CD4-positive, alpha-beta T cell treated with Interleukin-17A for 4 hours (primary cell): Measurements from ENCODE around the gene C1orf216.
"Not testable (repeated sequence)": the region's sequence is repeated elsewhere in the genome, so short reads cannot be mapped to it uniquely, and the experiment has no call there.

Source experiments
- DNase-seq: peaks from one replicate; pipeline ENCODE4 v3.0.0-alpha.2; 2020; ENCODE audit warnings: mixed read lengths

The C1orf216 gene

DNA sequence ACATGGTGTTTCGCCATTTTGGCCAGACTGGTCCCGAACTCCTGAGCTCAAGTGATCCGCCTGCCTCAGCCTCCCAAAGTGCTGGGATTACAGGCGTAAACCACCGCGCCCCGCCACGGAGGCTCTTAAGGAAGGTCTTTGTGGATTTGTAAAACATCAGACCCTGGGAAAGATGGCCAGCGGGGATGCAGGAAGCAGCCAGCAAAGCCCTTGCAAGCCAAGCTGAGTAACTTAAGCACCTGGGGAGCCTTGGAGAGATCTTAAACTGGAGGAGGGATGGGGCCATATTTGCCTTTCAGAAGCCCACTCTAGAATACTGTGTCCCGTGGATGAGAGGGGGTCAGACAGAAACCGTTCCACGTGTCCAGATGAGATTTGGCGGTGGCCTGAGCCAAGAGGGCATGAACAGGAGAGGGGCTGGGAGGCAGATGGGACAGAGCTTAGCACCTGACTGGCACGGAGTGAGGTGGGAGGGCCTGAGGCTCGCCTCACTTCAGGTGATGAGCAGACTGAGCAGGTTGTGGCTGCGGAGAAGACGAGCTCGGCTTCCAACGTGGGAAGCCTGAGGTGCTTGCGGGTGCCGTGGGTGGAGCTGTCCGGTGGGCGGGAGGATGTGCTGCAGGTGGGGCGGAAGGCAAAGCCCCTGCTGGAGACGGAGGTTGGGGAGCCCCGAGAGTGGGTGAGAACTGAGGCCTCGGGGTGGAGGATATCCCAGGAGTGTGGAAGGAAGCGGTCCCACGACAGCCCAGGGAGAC lies 11.7 kb downstream of the C1orf216 start:
- peak; percentile 47 for DNase-seq

DNA sequence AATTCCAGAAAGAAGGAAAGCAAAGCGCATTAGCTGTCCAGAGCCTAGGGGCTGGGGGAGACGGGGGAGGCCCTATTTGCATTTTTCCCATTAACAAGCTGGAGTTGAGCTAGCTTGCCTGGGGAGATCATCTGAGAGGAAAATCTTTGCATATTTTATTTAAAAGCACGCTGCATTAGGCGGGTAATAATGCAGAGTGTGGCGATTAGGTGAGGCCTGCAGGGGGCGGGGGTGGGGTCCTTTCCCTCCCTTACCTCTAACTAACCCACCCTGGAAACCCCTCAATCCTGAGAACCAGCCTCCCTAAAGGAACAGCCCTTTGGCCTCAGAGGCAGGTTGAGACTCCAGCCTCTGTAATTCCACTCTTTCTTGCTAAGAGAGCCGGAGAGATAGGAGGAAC lies 16.2 kb downstream of the C1orf216 start:
- DNase-seq, result no peak

DNA sequence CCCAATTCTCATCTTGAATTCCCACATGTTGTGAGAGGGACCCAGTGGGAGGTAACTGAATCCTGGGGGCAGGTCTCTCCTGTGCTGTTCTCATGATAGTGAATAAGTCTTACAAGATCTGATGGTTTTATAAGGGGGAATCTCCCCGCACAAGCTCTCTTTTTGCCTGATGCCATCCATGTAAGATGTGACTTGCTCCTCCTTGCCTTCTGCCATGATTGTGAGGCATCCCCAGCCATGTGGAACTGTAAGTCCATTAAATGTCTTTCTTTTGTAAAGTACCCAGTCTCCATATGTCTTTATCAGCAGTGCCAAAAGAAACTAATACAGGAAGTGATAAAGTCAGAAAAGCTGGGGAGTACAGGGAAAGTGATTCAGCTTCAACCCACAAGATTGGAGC lies 19.5 kb downstream of the C1orf216 start:
- DNase-seq, result not testable (repeated sequence)

DNA sequence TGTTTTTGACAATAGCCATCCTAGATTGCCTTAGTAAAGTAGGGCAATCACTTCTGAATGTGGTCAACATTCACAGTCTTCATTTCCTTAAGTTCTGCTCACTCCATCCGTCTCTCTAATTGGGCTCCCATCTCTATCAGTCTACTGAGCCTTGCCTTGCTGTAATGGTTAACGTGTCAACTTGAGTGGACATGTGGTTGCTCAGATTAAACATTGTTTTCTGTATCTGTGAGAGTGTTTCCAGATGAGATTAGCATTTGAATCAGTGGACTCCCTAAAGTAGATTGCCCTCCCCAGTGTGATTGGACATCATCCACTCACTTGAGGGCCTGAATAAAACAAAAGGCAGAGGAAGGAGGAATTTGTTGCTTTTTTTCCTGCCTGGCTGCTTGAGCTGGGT lies 26.4 kb downstream of the C1orf216 start:
- DNase-seq, result no peak

DNA sequence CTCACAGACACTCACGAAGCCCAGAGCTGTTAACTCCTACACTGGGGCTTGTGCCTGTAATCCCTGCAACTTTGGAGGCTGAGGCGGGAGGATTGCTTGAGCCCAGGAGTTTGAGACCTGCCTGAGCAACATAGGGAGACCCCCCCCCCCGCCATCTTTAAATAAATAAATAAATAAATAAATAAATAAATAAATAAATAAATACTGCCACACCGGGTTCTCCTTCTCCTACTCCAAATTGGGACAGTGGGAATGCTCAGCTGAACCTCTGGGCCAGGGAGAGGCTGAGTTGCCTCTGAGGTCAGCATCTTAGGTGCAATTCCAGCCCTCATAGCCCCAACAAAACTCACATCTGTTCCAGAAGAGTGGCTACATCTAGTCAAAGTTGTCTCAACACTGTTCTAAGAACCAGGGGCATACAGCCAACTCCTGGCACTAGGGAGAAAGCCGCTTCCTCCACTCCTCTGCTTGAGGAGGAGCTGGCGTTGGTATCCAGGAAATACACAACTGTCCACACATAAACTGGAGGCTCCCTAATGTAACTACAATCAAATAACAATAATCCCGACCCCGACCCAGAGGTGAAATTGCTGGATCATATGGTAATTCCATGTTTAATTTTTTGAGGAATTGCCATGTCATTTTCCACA lies 27.0 kb downstream of the C1orf216 start:
- DNase-seq, result no peak

DNA sequence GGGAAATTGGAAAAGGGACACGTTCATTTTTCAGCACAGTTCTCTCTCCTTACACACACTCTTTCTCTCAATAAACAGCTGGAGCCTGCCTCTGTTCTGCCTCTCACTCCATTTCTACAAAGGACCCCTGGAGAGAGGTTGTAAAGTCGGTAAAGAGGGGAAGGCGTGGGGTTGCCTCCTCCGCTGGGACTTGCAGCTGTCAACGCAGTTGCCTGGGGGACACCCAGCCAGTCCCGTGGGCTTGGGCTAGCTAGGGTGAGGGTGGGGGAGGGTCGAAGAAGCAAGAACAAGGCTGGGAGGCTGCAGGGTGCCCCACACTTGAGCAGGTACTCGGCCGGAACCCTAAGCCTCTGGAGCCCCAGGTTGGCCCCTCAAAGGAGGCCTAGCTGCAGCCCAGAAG lies 27.6 kb downstream of the C1orf216 start:
- DNase-seq, result no peak

DNA sequence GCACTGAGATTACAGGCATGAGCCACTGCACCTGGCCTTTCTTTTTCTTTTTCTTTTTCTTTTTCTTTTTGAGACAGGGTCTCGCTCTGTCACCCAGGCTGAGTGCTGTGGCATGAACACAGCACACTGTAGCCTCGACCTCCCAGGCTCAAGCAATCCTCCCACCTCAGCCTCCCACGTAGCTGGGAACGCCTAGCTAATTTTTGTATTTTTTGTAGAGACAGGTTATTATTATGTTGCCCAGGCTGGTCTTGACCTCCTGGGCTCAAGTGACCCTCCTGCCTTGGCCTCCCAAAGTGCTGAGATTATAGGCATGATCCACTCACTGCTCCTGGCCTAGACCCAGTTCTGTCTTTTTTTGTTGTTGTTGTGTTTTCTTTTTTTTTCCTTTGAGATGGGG lies 28.6 kb downstream of the C1orf216 start:
- DNase-seq, result not testable (repeated sequence)

DNA sequence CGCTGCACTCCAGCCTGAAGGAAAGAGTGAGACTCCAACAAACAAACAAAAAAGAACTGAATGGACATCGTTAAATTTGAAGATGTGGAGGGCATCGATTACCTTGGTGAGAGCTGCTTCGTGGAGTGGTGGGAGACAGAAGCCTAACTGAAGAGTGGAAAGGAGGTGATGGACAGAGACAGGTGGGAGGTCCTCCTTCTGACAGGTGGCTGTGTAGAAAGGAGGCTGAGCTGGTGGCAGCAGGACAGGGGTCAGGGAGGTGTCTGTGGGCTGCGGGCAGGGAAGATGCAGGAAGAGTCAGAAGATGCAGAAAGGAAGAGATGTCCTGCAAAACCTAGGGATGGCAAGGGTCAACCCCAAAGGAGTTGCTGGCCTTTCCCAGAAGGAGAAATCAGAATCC lies 30.5 kb downstream of the C1orf216 start:
- no peak for DNase-seq

DNA sequence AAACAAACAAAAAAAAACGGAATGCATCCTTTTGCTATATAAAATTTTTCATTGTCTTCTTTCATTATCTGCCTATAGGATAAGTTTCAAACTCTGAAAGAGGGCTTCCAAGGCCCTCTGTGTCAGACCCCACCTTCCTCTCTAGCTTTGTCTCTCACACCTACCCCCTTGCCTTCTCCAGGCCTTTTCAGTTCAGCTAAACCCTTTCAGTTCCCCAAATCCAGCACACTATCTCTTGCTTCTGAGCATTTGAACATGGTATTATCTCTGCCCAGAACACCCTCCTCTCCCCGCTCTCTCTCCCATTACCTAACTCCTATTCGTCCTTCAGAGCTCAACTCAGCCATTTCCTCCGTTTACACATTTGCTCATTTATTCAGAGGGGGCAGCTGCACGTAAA lies 35.7 kb downstream of the C1orf216 start:
- no peak for DNase-seq

DNA sequence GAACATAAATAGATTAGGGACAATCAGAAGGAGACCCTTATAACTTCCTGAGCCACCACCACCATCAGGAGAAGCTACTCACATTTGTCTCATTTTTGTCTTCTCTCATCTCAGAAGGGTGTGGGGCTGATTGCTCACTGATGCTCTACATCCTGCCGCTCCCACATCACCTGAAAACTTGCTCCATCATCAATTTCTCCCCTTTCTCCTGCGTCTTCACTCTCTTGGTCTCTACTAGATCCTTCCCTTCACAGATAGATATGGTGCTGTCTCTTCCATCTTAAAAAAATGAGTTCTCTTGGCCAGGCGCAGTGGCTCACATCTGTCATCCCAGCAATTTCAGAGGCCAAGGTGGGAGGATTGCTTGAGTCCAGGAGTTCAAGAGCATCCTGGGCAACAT lies 38.4 kb downstream of the C1orf216 start:
- DNase-seq, result no peak

DNA sequence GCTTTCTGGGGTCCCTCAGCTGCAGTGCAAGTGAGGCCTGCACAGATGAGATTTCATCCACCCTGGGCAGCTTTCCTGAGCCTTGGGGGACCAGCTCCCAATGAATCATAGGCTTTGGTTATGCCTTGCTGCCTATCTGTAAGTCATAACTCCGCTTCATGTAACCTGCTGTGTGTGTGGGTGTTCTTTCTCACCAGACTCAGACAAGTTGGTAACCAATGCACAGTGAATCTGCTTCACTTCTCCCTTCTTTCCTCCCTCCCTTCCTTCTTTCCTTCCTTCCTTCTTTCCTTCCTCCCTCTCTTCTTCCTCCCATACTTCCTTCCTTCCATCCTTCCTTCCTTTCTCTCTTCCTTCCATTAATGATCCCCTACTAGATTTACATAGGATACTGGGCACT lies 42.9 kb downstream of the C1orf216 start:
- DNase-seq, result no peak

DNA sequence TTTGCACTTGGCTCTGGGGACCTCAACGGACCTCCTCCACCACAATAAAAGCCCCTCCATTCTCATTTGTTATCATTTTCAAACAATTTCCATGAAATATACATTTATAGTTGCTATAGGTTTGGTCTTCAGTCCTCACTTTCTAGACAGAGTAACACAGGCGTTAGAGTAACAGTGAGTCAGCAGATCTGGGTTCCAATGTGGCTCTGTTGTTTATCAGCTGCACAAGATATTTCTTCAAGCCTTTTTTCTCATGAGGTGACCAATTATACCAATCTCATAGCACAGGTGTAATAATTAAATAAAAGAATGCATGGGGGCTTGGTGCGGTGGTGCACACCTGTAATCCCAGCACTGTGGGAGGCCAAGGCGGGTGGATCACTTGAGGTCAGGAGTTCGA lies 44.6 kb downstream of the C1orf216 start:
- no peak for DNase-seq

DNA sequence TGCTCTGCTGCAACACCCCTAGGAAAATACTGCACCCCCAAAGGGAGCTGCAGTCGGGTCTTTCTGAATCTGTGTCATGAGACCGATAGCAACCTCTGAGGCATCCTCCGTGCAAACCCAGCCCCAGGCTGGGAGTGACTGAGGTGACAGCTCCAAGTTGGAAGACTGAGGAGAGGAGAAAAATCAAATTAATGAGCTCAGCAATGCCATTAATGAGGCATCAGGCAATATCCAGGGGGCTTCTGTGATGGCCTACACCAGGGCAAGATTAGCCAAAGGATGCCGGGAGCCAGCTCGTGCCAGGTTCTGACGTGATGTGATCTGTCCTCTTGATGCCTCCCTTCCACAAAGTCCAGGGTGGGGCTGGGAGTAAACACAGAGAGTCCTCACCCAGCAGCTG lies 46.6 kb downstream of the C1orf216 start:
- no peak for DNase-seq

DNA sequence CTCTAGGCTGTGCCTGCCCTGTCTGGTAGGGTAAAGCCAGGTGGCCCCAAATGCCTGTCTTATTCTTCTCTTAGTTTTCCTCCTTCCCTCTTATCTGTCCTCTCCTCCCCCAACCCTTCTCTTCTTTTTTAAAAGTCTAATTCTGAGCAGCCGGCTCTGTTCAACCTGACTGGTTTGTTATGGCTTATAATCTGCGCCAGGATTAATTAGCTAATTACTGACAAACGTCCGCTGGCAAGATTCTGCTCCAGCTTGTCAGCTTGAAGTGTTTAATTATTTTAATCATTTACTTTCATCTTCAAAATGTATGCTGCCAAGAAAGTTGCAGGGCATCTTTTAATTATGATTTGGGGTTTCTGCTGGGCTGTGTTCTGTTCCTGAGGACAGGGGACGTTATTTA lies 50.2 kb downstream of the C1orf216 start:
- DNase-seq, result no peak

DNA sequence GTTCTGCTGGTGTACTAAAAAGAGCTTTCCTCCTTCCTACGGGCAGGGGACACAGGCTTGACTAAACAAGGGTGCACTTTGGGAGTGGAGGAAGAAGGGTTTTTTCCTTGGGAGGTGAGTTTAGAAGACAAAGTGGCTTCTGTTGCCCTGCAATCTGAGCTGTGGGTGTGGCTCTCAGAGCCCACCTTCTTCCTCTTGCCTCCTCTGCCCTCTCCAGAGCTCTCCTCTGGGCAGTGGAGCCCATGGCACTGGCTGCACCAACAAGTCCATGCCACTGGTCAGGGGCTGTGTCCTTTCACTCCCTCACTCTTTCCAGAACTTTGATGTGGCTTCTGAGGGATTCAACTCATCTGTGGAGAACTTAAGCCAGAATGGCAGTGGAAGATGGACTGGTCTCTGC lies 51.8 kb downstream of the C1orf216 start:
- DNase-seq, result no peak

DNA sequence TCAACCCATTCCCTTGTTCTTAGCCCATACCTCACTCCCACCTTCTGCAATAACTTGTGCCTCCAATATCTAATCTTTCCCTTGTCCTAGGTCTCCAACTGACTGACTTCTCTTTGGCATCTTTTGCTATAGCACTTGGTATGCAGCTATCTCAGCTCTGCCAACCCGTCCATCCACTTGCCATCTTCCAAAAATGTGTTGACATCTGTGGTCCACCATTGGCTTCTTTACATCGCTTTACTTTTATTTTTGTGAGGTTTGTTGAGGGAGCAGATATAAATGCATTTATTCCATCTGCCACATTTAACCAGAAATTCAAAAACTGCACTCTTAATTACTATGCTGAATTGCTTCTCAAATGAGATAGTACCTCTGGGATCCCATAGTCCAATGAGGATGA lies 52.5 kb downstream of the C1orf216 start:
- DNase-seq, result no peak
